SU-DHL-6 (cell line): ENCODE data around the gene RBM33.

Experiments used
- H2AFZ ChIP-seq: fragments of 200-600 bp; sonication (generic); 2 replicates; pipeline ENCODE4 v1.6.1; 2014; ENCODE audit warnings: low read depth, mild to moderate bottlenecking, moderate library complexity, mixed read lengths, antibody characterized with exemption, low read length; ENCODE audit not compliant: severe bottlenecking
- H3F3A ChIP-seq: fragments of 200-600 bp; shearing (Covaris generic); 2 replicates; pipeline ENCODE4 v1.6.0; 2016; ENCODE audit warnings: antibody characterized with exemption, mild to moderate bottlenecking; ENCODE audit not compliant: insufficient read depth
- H3K27ac ChIP-seq: fragments of 200-600 bp; sonication (generic); 2 replicates; pipeline ENCODE4 v1.5.1; 2016; ENCODE audit warnings: low read depth, mild to moderate bottlenecking, low read length, moderate library complexity, mixed read lengths
- H3K27me3 ChIP-seq: fragments of 200-600 bp; sonication (generic), shearing (Covaris generic); 2 replicates; pipeline ENCODE4 v1.6.0; 2014; ENCODE audit warnings: mild to moderate bottlenecking, low read length
- H3K36me3 ChIP-seq: fragments of 200-600 bp; sonication (generic); 2 replicates; pipeline ENCODE4 v1.6.1; 2014; ENCODE audit warnings: mild to moderate bottlenecking, low read length, mixed read lengths
- H3K4me2 ChIP-seq: fragments of 300-600, 200-600 bp; shearing (Covaris generic), sonication (generic); 2 replicates; pipeline ENCODE4 v1.6.0; 2014; ENCODE audit warnings: low read length, low read depth, mild to moderate bottlenecking; ENCODE audit not compliant: poor library complexity, severe bottlenecking
- H3K4me3 ChIP-seq: fragments of 200-600 bp; sonication (generic); 2 replicates; pipeline ENCODE4 v1.5.1; 2014; ENCODE audit warnings: antibody characterized with exemption, low read length, mild to moderate bottlenecking, mixed read lengths; ENCODE audit not compliant: insufficient read depth, poor library complexity, severe bottlenecking
- H3K79me2 ChIP-seq: fragments of 200-600 bp; sonication (generic); 2 replicates; pipeline ENCODE4 v1.6.1; 2014; ENCODE audit warnings: mild to moderate bottlenecking, low read length, moderate library complexity; ENCODE audit not compliant: insufficient read depth
- H3K9ac ChIP-seq: fragments of 200-600 bp; sonication (generic); 2 replicates; pipeline ENCODE4 v1.7.0; 2014; ENCODE audit warnings: mild to moderate bottlenecking, low read length
- H3K9me2 ChIP-seq: fragments of 200-600 bp; sonication (generic); replicated peaks from 2 replicates; pipeline ENCODE4 v1.6.1; 2014; ENCODE audit warnings: low read length; ENCODE audit not compliant: insufficient read depth
- H3K9me3 ChIP-seq: fragments of 200-600 bp; sonication (generic); 2 replicates; pipeline ENCODE4 v1.6.1; 2014; ENCODE audit warnings: low read length, mixed read lengths; ENCODE audit not compliant: insufficient read depth
- H4K20me1 ChIP-seq: fragments of 200-600 bp; sonication (generic); 2 replicates; pipeline ENCODE4 v1.6.1; 2014; ENCODE audit warnings: low read depth, mild to moderate bottlenecking, antibody characterized with exemption, low read length, moderate library complexity, mixed read lengths
- EZH2phosphoT487 ChIP-seq: fragments of 200-600 bp; sonication (generic), shearing (Covaris generic); conservative IDR thresholded peaks from 2 replicates; pipeline ENCODE4 v1.6.1; 2018; ENCODE audit warnings: mild to moderate bottlenecking, antibody characterized with exemption, low read length, moderate library complexity, mixed read lengths
- TF ChIP-seq, protein P1 (sequence below): fragments of 200-600 bp; sonication (generic); IDR thresholded peaks from one replicate; pipeline ENCODE4 v1.5.1; 2017; ENCODE audit warnings: antibody characterized with exemption, mild to moderate bottlenecking, low read length, moderate library complexity; ENCODE audit not compliant: insufficient read depth, poor library complexity, severe bottlenecking

RBM33 gene

DNA sequence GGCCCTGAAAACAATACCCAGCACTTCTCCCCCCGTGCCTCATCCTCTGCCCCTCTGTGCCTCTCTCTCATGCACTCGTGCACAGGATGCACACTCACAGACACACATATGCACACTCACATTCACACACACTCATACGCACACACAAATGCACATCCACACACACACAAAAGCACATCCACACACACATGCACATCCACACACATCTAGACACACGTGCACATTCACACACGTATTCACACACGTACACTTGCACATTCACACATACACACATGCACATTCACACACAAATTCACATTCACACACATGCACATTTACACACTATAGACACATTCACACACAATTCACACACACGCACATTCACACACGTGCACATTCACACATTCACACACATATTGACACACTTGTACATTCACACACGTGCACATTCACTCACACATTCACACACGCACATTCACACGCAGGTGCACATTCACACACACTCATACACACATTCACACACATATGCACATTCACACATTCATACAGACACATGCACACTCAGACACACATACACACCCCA is 148.6 kb downstream of the RBM33 start:
- no peak overlapping the region for H3K4me3 ChIP-seq
- no peak overlapping the region for H2AFZ ChIP-seq
- H3K9ac ChIP-seq = no peak overlapping the region
- no peaks in the 10 kb centered on the region for H3F3A ChIP-seq
- H3K4me2 ChIP-seq = no peak overlapping the region
- H3K27me3 ChIP-seq = no peaks in the 10 kb centered on the region
- no peak for TF ChIP-seq EZH2phosphoT487
- TF ChIP-seq, protein P1, sequence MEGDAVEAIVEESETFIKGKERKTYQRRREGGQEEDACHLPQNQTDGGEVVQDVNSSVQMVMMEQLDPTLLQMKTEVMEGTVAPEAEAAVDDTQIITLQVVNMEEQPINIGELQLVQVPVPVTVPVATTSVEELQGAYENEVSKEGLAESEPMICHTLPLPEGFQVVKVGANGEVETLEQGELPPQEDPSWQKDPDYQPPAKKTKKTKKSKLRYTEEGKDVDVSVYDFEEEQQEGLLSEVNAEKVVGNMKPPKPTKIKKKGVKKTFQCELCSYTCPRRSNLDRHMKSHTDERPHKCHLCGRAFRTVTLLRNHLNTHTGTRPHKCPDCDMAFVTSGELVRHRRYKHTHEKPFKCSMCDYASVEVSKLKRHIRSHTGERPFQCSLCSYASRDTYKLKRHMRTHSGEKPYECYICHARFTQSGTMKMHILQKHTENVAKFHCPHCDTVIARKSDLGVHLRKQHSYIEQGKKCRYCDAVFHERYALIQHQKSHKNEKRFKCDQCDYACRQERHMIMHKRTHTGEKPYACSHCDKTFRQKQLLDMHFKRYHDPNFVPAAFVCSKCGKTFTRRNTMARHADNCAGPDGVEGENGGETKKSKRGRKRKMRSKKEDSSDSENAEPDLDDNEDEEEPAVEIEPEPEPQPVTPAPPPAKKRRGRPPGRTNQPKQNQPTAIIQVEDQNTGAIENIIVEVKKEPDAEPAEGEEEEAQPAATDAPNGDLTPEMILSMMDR = no peak
- no peaks in the 10 kb centered on the region for H4K20me1 ChIP-seq
- H3K79me2 ChIP-seq = no peaks in the 10 kb centered on the region
- H3K9me2 ChIP-seq = no peaks in the 10 kb centered on the region
- H3K9me3 ChIP-seq = no peaks in the 10 kb centered on the region
- H3K27ac ChIP-seq = no peak overlapping the region
- H3K36me3 ChIP-seq = no peaks in the 10 kb centered on the region

DNA sequence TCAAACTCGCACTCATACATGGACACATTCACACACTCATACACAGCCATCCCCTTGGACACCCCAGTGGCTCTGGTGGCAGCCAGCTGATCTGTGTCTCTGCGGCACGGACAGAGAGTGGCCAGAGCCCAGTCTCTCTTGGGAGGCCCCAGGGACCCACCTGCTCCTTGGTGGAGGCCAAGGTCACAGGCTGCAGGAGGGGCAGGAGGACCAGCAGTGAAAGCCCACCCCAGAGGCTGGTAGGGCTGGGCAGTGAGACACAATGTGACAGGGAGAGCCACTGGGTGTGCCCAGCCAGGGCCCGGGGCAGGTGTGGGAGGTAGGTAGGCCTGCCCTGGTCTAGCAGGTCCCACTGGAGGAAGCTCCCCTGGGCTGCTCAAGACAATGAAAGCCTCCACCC is 149.3 kb downstream of the RBM33 start:
- Histone ChIP-seq H3F3A (no peaks in the 10 kb centered on the region), H3K9me3 (no peaks in the 10 kb centered on the region), H3K4me3 (no peak overlapping the region), H3K9me2 (no peaks in the 10 kb centered on the region), H3K9ac (no peak overlapping the region), H3K27me3 (no peaks in the 10 kb centered on the region), H2AFZ (no peak overlapping the region), H3K4me2 (no peak overlapping the region), H3K79me2 (no peaks in the 10 kb centered on the region), H4K20me1 (no peaks in the 10 kb centered on the region), H3K27ac (no peak overlapping the region), H3K36me3 (no peaks in the 10 kb centered on the region)
- TF ChIP-seq, protein P1 = no peak
- TF ChIP-seq EZH2phosphoT487 = no peak

GRCh38 chr7:155794196-155794595 is 149.7 kb downstream of the RBM33 start:
- H3F3A ChIP-seq = no peaks in the 10 kb centered on the region
- H2AFZ ChIP-seq = no peak overlapping the region
- no peaks in the 10 kb centered on the region for H3K9me3 ChIP-seq
- H3K4me3 ChIP-seq = no peak overlapping the region
- no peak overlapping the region for H3K27ac ChIP-seq
- H3K9ac ChIP-seq = no peak overlapping the region
- no peak overlapping the region for H3K4me2 ChIP-seq
- TF ChIP-seq EZH2phosphoT487 = no peak
- TF ChIP-seq, protein P1 = no peak
- no peaks in the 10 kb centered on the region for H4K20me1 ChIP-seq
- H3K36me3 ChIP-seq = no peaks in the 10 kb centered on the region
- no peaks in the 10 kb centered on the region for H3K9me2 ChIP-seq
- no peaks in the 10 kb centered on the region for H3K27me3 ChIP-seq
- no peaks in the 10 kb centered on the region for H3K79me2 ChIP-seq
